ENCODE data around the gene SEL1L3.

SEL1L3 gene

DNA sequence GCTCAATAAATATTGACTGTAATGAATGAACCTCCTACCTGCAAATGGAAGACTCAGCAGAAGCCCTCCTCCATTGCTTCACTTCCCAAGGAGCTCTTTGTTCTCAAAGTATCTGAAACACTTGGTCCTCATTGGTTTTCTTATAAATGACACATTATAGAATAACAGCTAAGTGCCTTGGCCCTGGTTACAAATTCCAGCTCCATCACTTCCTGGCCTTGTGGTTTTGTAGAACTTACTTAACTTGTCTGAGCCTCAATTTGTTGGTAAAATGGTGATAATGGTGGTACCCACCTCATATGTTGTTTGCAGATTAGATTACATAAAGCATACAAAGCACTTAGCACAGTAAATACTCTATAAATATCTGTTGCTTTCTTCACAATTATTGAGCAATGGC is 26.0 kb upstream of the SEL1L3 start:
- TF ChIP-seq, protein P1, sequence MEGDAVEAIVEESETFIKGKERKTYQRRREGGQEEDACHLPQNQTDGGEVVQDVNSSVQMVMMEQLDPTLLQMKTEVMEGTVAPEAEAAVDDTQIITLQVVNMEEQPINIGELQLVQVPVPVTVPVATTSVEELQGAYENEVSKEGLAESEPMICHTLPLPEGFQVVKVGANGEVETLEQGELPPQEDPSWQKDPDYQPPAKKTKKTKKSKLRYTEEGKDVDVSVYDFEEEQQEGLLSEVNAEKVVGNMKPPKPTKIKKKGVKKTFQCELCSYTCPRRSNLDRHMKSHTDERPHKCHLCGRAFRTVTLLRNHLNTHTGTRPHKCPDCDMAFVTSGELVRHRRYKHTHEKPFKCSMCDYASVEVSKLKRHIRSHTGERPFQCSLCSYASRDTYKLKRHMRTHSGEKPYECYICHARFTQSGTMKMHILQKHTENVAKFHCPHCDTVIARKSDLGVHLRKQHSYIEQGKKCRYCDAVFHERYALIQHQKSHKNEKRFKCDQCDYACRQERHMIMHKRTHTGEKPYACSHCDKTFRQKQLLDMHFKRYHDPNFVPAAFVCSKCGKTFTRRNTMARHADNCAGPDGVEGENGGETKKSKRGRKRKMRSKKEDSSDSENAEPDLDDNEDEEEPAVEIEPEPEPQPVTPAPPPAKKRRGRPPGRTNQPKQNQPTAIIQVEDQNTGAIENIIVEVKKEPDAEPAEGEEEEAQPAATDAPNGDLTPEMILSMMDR (IDR thresholded peaks at IDR 0.05), result no peak
- TF ChIP-seq ZFX (IDR thresholded peaks at IDR 0.05; ENCODE audit: borderline replicate concordance), result no peak

DNA sequence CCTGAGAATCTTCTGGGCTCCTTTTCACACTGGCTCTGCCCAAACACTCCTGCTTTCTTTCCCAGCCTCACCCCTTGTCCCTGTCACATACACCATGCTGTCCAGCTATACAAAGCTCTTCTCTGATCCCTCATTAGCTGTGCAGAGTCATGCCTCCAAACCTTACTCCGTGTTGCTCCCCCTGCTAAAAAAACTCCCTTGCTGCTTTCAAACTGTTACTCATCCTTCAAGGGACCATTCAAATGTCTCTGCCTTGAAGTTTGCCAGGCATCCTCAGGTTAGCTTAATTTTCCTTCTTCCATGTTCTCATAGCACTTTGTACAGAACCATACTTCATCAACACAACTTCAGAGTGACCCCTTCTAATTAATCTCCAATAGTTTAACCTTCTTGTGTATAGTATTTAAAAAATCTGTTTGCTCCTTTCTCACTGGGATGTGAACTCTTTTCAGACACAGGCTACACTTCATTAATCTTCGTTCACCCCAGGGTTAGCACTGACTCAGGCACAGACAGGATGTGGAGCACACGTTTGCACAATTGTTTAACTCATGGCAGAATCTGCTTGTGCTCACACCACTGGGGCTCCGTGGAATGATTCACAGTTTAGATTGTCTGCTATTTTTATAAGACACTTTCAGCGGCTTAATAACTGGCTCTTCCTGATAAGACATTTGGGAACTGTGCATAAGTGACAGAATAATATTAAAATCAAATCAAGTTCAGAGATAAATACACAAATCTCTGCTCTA is 21.4 kb upstream of the SEL1L3 start:
- no peak for TF ChIP-seq ZFX (IDR thresholded peaks at IDR 0.05; ENCODE audit: borderline replicate concordance)
- TF ChIP-seq, protein P1 (IDR thresholded peaks at IDR 0.05), result no peak
- H3K27ac ChIP-seq, result no peak overlapping the region

More for the DNA sequence above, 26.0 kb upstream of the SEL1L3 start:
- H3K27ac ChIP-seq, result no peak overlapping the region

DNA sequence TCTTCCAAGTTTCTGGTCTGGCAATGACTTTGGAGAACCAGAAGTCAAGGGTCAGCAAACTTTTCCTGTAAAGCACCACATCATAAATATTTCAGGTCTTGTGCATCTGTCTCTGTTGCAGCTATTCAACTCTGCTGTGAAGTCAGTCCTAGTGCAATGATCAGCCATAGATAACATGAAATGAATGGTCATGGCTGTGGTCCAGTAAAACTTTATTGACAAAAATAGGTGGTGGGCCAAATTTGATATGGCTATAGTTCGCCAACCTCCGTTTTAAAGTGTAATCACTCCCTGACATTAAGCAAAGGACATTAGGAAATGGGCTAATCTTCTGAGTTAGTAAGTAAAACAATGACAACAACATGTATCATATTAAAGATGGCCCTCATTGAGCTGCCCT is 20.8 kb upstream of the SEL1L3 start:
- no peak for TF ChIP-seq ZFX (IDR thresholded peaks at IDR 0.05; ENCODE audit: borderline replicate concordance)
- TF ChIP-seq, protein P1 (IDR thresholded peaks at IDR 0.05), result no peak
- no peak overlapping the region for H3K27ac ChIP-seq

DNA sequence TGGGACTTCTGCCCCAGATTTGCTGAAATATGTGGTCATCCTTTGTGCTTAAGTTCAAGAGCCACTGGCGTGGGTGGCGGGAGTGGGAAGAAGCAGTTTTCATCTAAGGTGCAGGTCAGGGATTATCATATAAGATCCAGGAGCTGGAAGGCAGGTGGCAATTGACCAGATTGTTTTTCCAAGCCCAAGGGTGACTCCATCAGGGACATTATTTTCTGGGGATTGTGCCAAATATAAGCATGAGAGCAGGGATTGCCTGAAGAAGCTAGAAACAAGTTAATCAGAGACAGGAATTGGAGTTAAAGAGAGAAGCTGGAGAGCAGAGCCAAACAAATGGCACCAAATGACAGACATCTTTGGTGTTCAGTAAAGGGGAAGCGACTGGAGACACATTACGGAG is 19.4 kb upstream of the SEL1L3 start:
- no peak for TF ChIP-seq ZFX (IDR thresholded peaks at IDR 0.05; ENCODE audit: borderline replicate concordance)
- TF ChIP-seq, protein P1 (IDR thresholded peaks at IDR 0.05), result no peak

DNA sequence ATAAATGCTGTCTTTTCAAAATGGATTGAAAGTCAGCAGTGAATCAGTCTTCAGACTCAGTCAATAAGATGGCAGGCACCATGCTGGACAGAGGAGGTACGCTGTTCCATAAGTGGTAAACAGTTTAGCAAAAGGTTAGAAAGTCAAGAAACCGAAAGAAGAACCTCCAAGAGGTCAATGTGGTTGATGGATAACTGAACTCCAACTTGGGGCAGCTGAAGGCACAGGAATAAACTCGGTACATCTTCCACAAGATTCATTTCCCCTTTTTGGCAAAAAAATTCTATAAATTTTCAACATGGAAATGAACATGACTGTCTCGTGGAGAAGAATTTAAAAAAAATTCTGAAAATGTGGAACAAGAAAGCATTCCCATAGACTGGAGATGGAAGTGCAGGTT is 18.4 kb upstream of the SEL1L3 start:
- TF ChIP-seq ZFX (IDR thresholded peaks at IDR 0.05; ENCODE audit: borderline replicate concordance), result no peak
- TF ChIP-seq, protein P1 (IDR thresholded peaks at IDR 0.05), result no peak
- no peak overlapping the region for H3K27ac ChIP-seq

More for the DNA sequence above, 19.4 kb upstream of the SEL1L3 start:
- no peak overlapping the region for H3K27ac ChIP-seq

DNA sequence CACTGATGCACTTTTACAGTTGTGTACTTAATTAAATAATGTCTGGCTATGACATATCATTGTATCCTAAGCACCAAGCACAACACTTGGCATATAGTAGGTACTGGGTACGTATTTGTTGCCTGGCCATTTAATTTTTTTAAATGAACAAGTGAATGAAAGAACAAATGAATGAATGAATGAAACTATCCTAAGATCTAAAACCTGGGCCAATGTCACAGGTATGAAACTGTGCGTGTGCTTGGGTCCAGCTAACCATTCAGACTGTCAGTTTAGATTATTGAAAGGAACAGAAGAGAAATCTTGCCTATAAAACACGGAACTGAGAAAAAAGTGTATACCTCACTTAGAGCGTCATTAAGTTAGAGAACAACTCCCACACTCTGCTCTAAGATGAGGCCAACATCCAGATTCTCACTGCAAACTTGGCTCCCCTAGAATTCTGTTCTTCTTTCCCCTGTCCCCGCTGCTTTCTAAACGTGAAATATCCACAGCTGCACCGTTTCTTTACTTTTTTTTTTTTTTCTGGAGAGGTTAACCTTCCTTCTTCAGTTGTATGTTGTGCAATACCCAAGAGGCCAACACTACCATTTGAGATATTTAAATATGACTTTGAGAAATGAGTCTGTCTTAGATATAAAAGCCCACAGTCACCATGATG is 17.3 kb upstream of the SEL1L3 start:
- no peak overlapping the region for H3K27ac ChIP-seq
- TF ChIP-seq, protein P1 (IDR thresholded peaks at IDR 0.05), result no peak
- TF ChIP-seq ZFX (IDR thresholded peaks at IDR 0.05; ENCODE audit: borderline replicate concordance), result no peak

DNA sequence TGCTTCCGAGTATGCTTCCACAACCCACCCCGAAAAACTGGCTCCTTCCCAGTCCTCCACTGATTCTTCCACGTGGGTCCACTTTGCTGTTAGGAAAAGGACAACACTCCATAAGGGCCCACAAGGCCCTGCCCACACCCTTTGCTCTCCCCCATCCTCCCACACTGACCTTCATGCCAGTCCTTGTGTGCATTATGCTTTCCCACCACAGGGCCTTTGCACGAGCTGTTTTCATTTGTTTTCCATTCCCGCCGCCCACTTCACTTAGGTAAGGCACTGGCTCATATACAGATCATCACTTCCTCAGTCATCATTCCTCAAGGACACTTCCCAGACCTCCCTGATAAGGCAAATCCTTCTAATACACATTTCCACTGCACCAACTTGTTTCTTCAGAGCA is 16.8 kb upstream of the SEL1L3 start:
- TF ChIP-seq, protein P1 (IDR thresholded peaks at IDR 0.05), result no peak
- TF ChIP-seq ZFX (IDR thresholded peaks at IDR 0.05; ENCODE audit: borderline replicate concordance), result no peak
- no peak overlapping the region for H3K27ac ChIP-seq
